K562 (cell line): ENCODE results near the gene INPP5K. TPM values are rescaled to one million over a fixed set of nuclear protein-coding genes. Genes with fewer than 3 reads are reported as not detected.

ENCODE experiments used
- ATAC-seq: fragments of 200-7000 bp; cut with Tn5 transposase; 3 replicates; pipeline ENCODE4 v1.9.1; 2020; ENCODE audit warnings: moderate library complexity
- BruUV-seq: library from RNA; stranded (reverse); fragments of 400-500 nt; replicated peaks from 2 replicates; lab custom pipeline; 2021; lab: Mats Ljungman, UMichigan
- CTCF ChIA-PET: fragments of 300-600 bp; formaldehyde crosslinking; extraction: SDS; loops from one replicate; lab custom pipeline; 2021; ENCODE audit warnings: low intra/inter-chr PET ratio; lab: Yijun Ruan, JAX
- POLR2A ChIA-PET: fragments of 300-600, 350-650 bp; sonication (Branson Sonifier 250); formaldehyde crosslinking; extraction: SDS; loops from one replicate; lab custom pipeline; 2021; ENCODE audit warnings: antibody characterized with exemption, inconsistent platforms; lab: Yijun Ruan, JAX
- DNase-seq, 4 experiments: peaks; one replicate each; pipeline versions ENCODE4 v3.0.0 to v3.0.0-alpha.2; 2011 to 2018; ENCODE audit warnings: low spot score in 3 of 4, mixed read lengths in 3 of 4; ENCODE audit errors: extremely low read depth in 1 of 4
- FAIRE-seq: peaks from 2 replicates; lab custom pipeline; 2011; peaks lifted over from hg19 to GRCh38; lab: Jason Lieb, UNC
- H2AFZ ChIP-seq: 2 replicates; pipeline ENCODE4 v1.6.0; 2011; ENCODE audit warnings: low read depth, low read length, control low read depth, inconsistent platforms
- H3K27ac ChIP-seq: fragments of 200-600 bp; 3 replicates; pipeline ENCODE4 v1.8.0; 2011; ENCODE audit warnings: low read depth, mild to moderate bottlenecking, control low read depth, inconsistent platforms, low read length, moderate library complexity, mixed read lengths; ENCODE audit errors: extremely low read depth
- H3K27me3 ChIP-seq, 2 experiments: fragments of 300-600 bp in 1 of 2; 2 replicates in 1 of 2; 3 replicates in 1 of 2; pipeline versions ENCODE4 v1.6.0 to v1.8.0; 2011; ENCODE audit warnings: inconsistent platforms in 2 of 2, low read length in 2 of 2, mild to moderate bottlenecking in 1 of 2, mixed read lengths in 1 of 2, moderate library complexity in 1 of 2; ENCODE audit not compliant: control insufficient read depth in 2 of 2, insufficient read depth in 2 of 2
- H3K36me3 ChIP-seq: fragments of 300-600 bp; 3 replicates; pipeline ENCODE4 v1.8.0; 2011; ENCODE audit warnings: mild to moderate bottlenecking, low read length, inconsistent platforms; ENCODE audit not compliant: control insufficient read depth, insufficient read depth
- H3K4me1 ChIP-seq, 2 experiments: fragments of 200-600 bp in 1 of 2; replicated peaks in 1 of 2; 2 replicates in 1 of 2; 3 replicates in 1 of 2; pipeline versions ENCODE4 v1.5.1 to v1.8.0; 2011; ENCODE audit warnings: inconsistent platforms in 2 of 2, low read length in 2 of 2, mild to moderate bottlenecking in 1 of 2, mixed read lengths in 1 of 2, moderate library complexity in 1 of 2; ENCODE audit not compliant: control insufficient read depth in 2 of 2, insufficient read depth in 2 of 2
- H3K4me2 ChIP-seq: 2 replicates; pipeline ENCODE4 v1.6.1; 2011; ENCODE audit warnings: low read length, control low read depth, inconsistent platforms, mixed read lengths; ENCODE audit not compliant: insufficient read depth
- H3K4me3 ChIP-seq: fragments of 200-600 bp; sonication (generic), shearing (Covaris generic); 2 replicates; pipeline ENCODE4 v1.5.1; 2016; ENCODE audit warnings: control low read depth, inconsistent platforms
- H3K79me2 ChIP-seq: fragments of 200-600 bp; 3 replicates; pipeline ENCODE4 v1.8.0; 2011; ENCODE audit warnings: low read length, inconsistent platforms; ENCODE audit not compliant: control insufficient read depth, insufficient read depth
- H3K9ac ChIP-seq, 2 experiments: 2 replicates each; pipeline versions ENCODE4 v1.6.0 to v1.6.1; 2011; ENCODE audit warnings: low read depth in 2 of 2, low read length in 2 of 2, control low read depth in 1 of 2, inconsistent platforms in 1 of 2, mild to moderate bottlenecking in 1 of 2, mixed read lengths in 1 of 2; ENCODE audit not compliant: insufficient read depth in 1 of 2
- H3K9me1 ChIP-seq: one replicate; pipeline ENCODE4 v1.6.0; 2011; ENCODE audit warnings: inconsistent platforms, mild to moderate bottlenecking, low read length, moderate library complexity; ENCODE audit not compliant: control insufficient read depth, insufficient read depth
- H3K9me3 ChIP-seq: replicated peaks from 2 replicates; pipeline ENCODE4 v1.5.1; 2011; ENCODE audit warnings: low read depth, low read length, inconsistent platforms; ENCODE audit not compliant: control insufficient read depth, insufficient read depth
- H4K20me1 ChIP-seq: replicated peaks from 2 replicates; pipeline ENCODE4 v1.6.1; 2011; ENCODE audit warnings: low read length, inconsistent platforms, mixed read lengths; ENCODE audit not compliant: control insufficient read depth, insufficient read depth
- FIP1L1 ChIP-seq: fragments of 200-400 bp; formaldehyde crosslinking; IDR thresholded peaks from 2 replicates; pipeline ENCODE4 v1.6.1; 2018; ENCODE audit warnings: mild to moderate bottlenecking, low read depth, low read length; ENCODE audit not compliant: poor library complexity, severe bottlenecking
- FOXP1 ChIP-seq: sonication (generic); formaldehyde crosslinking; IDR thresholded peaks from 2 replicates; pipeline ENCODE4 v1.8.0; 2022; ENCODE audit warnings: mild to moderate bottlenecking, missing genetic modification reagents
- MED1 ChIP-seq: sonication (generic); formaldehyde crosslinking; IDR thresholded peaks from 2 replicates; pipeline ENCODE4 v1.8.1; 2023; ENCODE audit warnings: missing genetic modification reagents, borderline replicate concordance
- NR1H2 ChIP-seq: sonication (generic); formaldehyde crosslinking; IDR thresholded peaks from 2 replicates; pipeline ENCODE4 v1.4.0; 2020; ENCODE audit warnings: mild to moderate bottlenecking, missing genetic modification reagents
- PBX2 ChIP-seq, 2 experiments: IDR thresholded peaks in 1 of 2; conservative IDR thresholded peaks in 1 of 2; 2 replicates each; pipeline ENCODE4 v1.6.1; 2016; ENCODE audit warnings: low read depth in 2 of 2, mild to moderate bottlenecking in 1 of 2, missing compliant biosample characterization in 1 of 2, missing genetic modification characterization in 1 of 2, moderate library complexity in 1 of 2
- PHF8 ChIP-seq: fragments of 200-600 bp; sonication (generic); IDR thresholded peaks from 2 replicates; pipeline ENCODE4 v1.6.1; 2012; ENCODE audit warnings: mixed run types, mild to moderate bottlenecking, inconsistent platforms, low read length, moderate library complexity, borderline replicate concordance
- RBFOX2 ChIP-seq: fragments of 200-400 bp; formaldehyde crosslinking; IDR thresholded peaks from 2 replicates; pipeline ENCODE4 v1.6.1; 2017; ENCODE audit warnings: low read depth, mild to moderate bottlenecking, low read length, moderate library complexity
- SAFB2 ChIP-seq: fragments of 200-400 bp; formaldehyde crosslinking; IDR thresholded peaks from 2 replicates; pipeline ENCODE4 v1.6.1; 2018; ENCODE audit warnings: borderline replicate concordance, low read length, low read depth, moderate library complexity; ENCODE audit not compliant: severe bottlenecking
- SETDB1 ChIP-seq: IDR thresholded peaks from one replicate; pipeline ENCODE4 v1.6.1; 2012; ENCODE audit warnings: low read length, control low read depth, inconsistent platforms
- TFAP4 ChIP-seq: sonication (generic); formaldehyde crosslinking; IDR thresholded peaks from 2 replicates; pipeline ENCODE4 v1.8.0; 2022; ENCODE audit warnings: missing genetic modification reagents, mild to moderate bottlenecking, moderate library complexity, borderline replicate concordance
- ZNF324 ChIP-seq: fragments of 250-450 bp; sonication (Bioruptor Pico); IDR thresholded peaks from 2 replicates; pipeline ENCODE4 v1.4.0; 2020; ENCODE audit warnings: mild to moderate bottlenecking
- WGBS: fragments of 100-300 bp; shearing (Covaris generic); methylation state at CpG from one replicate; pipeline ENCODE4 v1.1.6; 2016; ENCODE audit warnings: low coverage, mixed read lengths; ENCODE audit not compliant: insufficient coverage; ENCODE audit errors: missing lambda C conversion rate; 5-methylcytosine and 5-hydroxymethylcytosine counted together
- in situ Hi-C: fragments of 300-500 bp; cut with MboI; formaldehyde crosslinking; loops from 4 replicates; pipeline ENCODE4 v1.15.0; 2018; ENCODE audit warnings: inconsistent platforms, mixed read lengths
- intact Hi-C: fragments of 100-400 bp; cut with micrococcal nuclease; formaldehyde crosslinking; loops from 2 replicates; pipeline ENCODE4 v1.14.2; 2022
- polyA plus RNA-seq, 8 experiments: library from polyadenylated mRNA; depleted of rRNA in 4 of 8; stranded (reverse) in 5 of 8; unstranded in 3 of 8; fragments of >200 nt; fragmentation: Nextera tagmentation in 2 of 8; fragmentation: Illumina TruSeq in 1 of 8; extraction: Ambion mirVana in 2 of 8; extraction: Trizol in 1 of 8; gene quantifications; 2 replicates each; pipeline versions ENCODE4 v1.2.1 to v1.2.3, GENCODE V29; 2011 to 2014; ENCODE audit warnings: inconsistent platforms in 1 of 8, missing spikeins in 1 of 8
- total RNA-seq, 7 experiments: library from RNA; depleted of rRNA in 6 of 7; stranded (reverse); fragments of >200 nt in 6 of 7; fragmentation: Illumina TruSeq in 2 of 7; extraction: Trizol in 2 of 7; gene quantifications; 2 replicates each; pipeline versions ENCODE4 v1.2.1 to v1.2.3, GENCODE V29; 2011 to 2021; ENCODE audit warnings: low replicate concordance in 1 of 7

Gene INPP5K
- total and polyA plus RNA-seq, 9 of the 15 experiments (the other 6 are each of a cell fraction or from before 2014, with no cell fraction given): 0.63 to 15.1 (median 10.1) TPM

- Histone ChIP-seq H3K9me1 (no peaks in the 10 kb centered on the region), H3K9me3 (no peaks in the 10 kb centered on the region), H3K4me3 (peak within 1 kb of the TSS; percentile 63), H3K4me2 (peak within 1 kb of the TSS; percentile 37), H2AFZ (peak within 1 kb of the TSS; percentile 55), H3K9ac (peak within 1 kb of the TSS; percentile 57 to 88), H3K27me3 (no peaks in the 10 kb centered on the region), H3K4me1 (peaks cover 9 to 60% of the 10 kb centered on the region in 2 experiments; a peak in 4 of 5 replicates), H3K27ac (peak within 1 kb of the TSS; percentile 41; the same call in 1 of the 3 replicates), H4K20me1 (no peaks in the 10 kb centered on the region), H3K79me2 (peaks cover 13% of the 10 kb centered on the region), H3K36me3 (no peaks in the 10 kb centered on the region)
- in situ Hi-C loops: no loop called here
- POLR2A ChIA-PET: interaction anchor here (0.8 to 1.6 kb wide), 4 partner anchors 19 to 113 kb away, joined by 3 to 7 read pairs (median 4); no protein-coding TSS in a partner anchor
- no peak for ATAC-seq
- DNase-seq: no peak
- intact Hi-C loops: no loop called here
- CTCF ChIA-PET: no interaction called here
- BruUV-seq: no TSS peak
- 55% methylated on average over 17 of the region's 35 CpGs for WGBS
- no peak for FAIRE-seq
- 0 out of 2 replicates have a peak, but pooled peaks have one; percentile 38 for TF ChIP-seq MED1 (CRISPR knock-in tag)
- TF ChIP-seq FOXP1 (CRISPR knock-in tag): no peak
- TF ChIP-seq FIP1L1: no peak
- no peak for TF ChIP-seq SAFB2
- TF ChIP-seq SETDB1: no peak
- no peak for TF ChIP-seq NR1H2 (CRISPR knock-in tag)
- peak; percentile 6; the same call in 1 of the 2 replicates for TF ChIP-seq TFAP4 (CRISPR knock-in tag)
- no peak for TF ChIP-seq PHF8
- TF ChIP-seq ZNF324 (CRISPR knock-in tag): no peak
- no peak for TF ChIP-seq PBX2 (CRISPR knock-in tag; IDR thresholded peaks at IDR 0.05; ENCODE audit: low read depth)
- no peak for TF ChIP-seq PBX2 (tag; conservative IDR thresholded peaks at IDR 0.05; ENCODE audit: low read depth)
- 0 out of 2 replicates have a peak, but pooled peaks have one; percentile 9 for TF ChIP-seq RBFOX2
Measured at GRCh38 chr17:1492249-1493206, 23.9 kb downstream of the INPP5K start, which contains the start of gene MYO1C. Gene MYO1C, minus strand, starts transcription at chr17:1492686. Its CDS starts 199 bp downstream, at chr17:1492487.
